ENCODE measurements around the gene ACAD10.
"Not testable (repeated sequence)": the region's sequence is repeated elsewhere in the genome, so short reads cannot be mapped to it uniquely, and the experiment has no call there.

Gene ACAD10

GRCh38 chr12:111687952-111688351 is 2.1 kb downstream of the ACAD10 start:
- no peak for DNase-seq

GRCh38 chr12:111691262-111691661 is 5.4 kb downstream of the ACAD10 start:
- no peak for DNase-seq

- DNase-seq, result no peak
Observed at GRCh38 chr12:111692575-111693210, 6.8 kb downstream of the ACAD10 start.

GRCh38 chr12:111693818-111694217 is 8.0 kb downstream of the ACAD10 start:
- DNase-seq, result no peak

GRCh38 chr12:111699962-111700361 is 14.1 kb downstream of the ACAD10 start:
- no peak for DNase-seq

- DNase-seq, result no peak
Observed at GRCh38 chr12:111705672-111706071, 19.8 kb downstream of the ACAD10 start.

GRCh38 chr12:111706145-111706544 is 20.3 kb downstream of the ACAD10 start:
- no peak for DNase-seq

- DNase-seq, result no peak
Observed at GRCh38 chr12:111715279-111715678, 29.4 kb downstream of the ACAD10 start.

- not testable (repeated sequence) for DNase-seq
Observed at GRCh38 chr12:111719316-111719715, 33.5 kb downstream of the ACAD10 start.

GRCh38 chr12:111720457-111720856 is 34.6 kb downstream of the ACAD10 start:
- no peak for DNase-seq

GRCh38 chr12:111723646-111724360 is 38.0 kb downstream of the ACAD10 start:
- DNase-seq, result not testable (repeated sequence)

GRCh38 chr12:111728795-111729194 is 42.9 kb downstream of the ACAD10 start:
- DNase-seq, result no peak

GRCh38 chr12:111730420-111730819 is 44.6 kb downstream of the ACAD10 start:
- no peak for DNase-seq

GRCh38 chr12:111732786-111733185 is 46.9 kb downstream of the ACAD10 start:
- no peak for DNase-seq

- no peak for DNase-seq
Observed at GRCh38 chr12:111733340-111733915, 47.6 kb downstream of the ACAD10 start.

GRCh38 chr12:111739524-111739923 is 53.7 kb downstream of the ACAD10 start:
- not testable (repeated sequence) for DNase-seq

GRCh38 chr12:111741235-111741812 is 55.5 kb downstream of the ACAD10 start:
- DNase-seq, result no peak

GRCh38 chr12:111745211-111745610 is 59.4 kb downstream of the ACAD10 start:
- DNase-seq, result no peak

- no peak for DNase-seq
Observed at GRCh38 chr12:111747333-111747732, 61.5 kb downstream of the ACAD10 start.

- DNase-seq, result no peak
Observed at GRCh38 chr12:111748151-111748672, 62.4 kb downstream of the ACAD10 start.

GRCh38 chr12:111748867-111749266 is 63.0 kb downstream of the ACAD10 start:
- no peak for DNase-seq

- no peak for DNase-seq
Observed at GRCh38 chr12:111749391-111749790, 63.5 kb downstream of the ACAD10 start.

GRCh38 chr12:111753144-111753881 is 67.5 kb downstream of the ACAD10 start:
- DNase-seq, result no peak
